Activated T-helper 9 cell treated with anti-CD3 and anti-CD28 coated beads, Interleukin-2, amount 50 U/mL, for 16 hours (primary cell): Measurements from ENCODE around the gene SAT1.
"Not testable (repeated sequence)": the region's sequence is repeated elsewhere in the genome, so short reads cannot be mapped to it uniquely, and the experiment has no call there.

Experiments
- DNase-seq: peaks from one replicate; pipeline ENCODE4 v3.0.0-alpha.2; 2020; ENCODE audit warnings: low read depth

The SAT1 gene

DNA sequence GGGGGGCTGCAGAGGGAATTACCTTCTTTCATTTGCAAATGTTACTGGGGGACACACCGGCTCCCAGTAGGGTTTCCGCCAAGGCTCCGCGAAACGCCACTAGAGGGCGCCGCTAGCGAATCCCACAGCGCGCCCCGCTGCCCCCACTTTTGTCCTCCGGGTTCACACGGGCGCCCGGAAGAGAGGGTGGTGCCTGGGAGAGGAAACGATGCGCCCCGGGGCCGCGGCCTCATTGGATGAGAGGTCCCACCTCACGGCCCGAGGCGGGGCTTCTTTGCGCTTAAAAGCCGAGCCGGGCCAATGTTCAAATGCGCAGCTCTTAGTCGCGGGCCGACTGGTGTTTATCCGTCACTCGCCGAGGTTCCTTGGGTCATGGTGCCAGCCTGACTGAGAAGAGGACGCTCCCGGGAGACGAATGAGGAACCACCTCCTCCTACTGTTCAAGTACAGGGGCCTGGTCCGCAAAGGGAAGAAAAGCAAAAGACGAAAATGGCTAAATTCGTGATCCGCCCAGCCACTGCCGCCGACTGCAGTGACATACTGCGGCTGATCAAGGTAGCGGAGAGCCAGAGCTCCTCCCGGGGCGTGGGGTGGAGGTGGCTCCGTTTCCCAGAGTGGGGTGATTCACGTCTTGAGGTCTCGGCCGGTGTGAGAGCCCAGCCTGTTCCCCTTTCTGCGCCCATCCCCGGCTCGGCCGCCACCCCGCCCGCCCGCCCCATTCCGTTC lies at the start of gene SAT1:
SAT1 (plus strand) TSS at position 311 of the 726 bp plus-strand sequence; CDS start at position 490, 179 bp downstream.
- peak; percentile 89 for DNase-seq

- DNase-seq = no peak
Observed at GRCh38 chrX:23736030-23736429, 46.9 kb upstream of the SAT1 start.

DNA sequence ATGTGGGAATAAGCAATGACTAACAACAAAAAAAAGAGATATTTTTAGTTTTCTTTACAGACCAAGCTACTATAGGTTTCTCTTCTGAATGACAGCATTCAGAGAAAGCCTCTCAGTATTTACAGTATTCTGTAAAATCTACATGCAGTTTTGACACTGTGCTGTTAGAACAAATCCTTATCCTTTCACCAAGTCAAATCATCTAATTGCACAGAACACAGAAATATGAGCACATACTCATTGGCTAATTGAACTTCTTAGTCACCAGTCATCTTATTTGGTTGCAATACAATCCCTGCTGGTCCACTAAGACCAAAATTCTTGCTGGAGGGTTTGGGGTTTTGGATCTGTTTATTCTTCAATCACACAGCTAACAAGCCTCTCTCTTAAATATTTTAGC lies 45.6 kb upstream of the SAT1 start:
- DNase-seq = no peak

DNA sequence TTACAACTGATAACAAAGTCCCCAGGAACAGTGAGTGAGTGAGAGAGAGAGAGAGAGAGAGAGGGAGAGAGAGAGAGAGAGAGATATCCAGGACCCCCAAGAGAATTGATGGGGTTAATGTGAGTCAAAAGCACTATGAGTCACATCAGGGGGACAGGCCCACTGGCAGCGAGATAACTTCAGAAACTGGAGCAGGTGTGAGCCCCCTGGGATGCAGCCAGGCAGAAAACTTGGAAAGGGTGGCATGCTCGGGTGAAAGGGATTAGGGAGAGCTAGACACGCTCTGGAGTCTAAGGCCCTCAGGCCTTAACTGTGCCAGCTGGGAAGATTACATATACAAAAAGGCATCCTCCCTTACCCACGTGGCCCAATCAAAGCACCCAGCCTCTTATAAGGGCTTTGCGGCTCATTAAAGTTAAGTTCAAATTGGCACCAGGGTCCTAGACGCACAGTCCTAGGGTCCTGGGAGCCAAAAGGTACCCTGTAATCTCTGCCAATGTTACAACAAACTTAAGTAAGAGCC lies 40.7 kb upstream of the SAT1 start:
- no peak for DNase-seq

DNA sequence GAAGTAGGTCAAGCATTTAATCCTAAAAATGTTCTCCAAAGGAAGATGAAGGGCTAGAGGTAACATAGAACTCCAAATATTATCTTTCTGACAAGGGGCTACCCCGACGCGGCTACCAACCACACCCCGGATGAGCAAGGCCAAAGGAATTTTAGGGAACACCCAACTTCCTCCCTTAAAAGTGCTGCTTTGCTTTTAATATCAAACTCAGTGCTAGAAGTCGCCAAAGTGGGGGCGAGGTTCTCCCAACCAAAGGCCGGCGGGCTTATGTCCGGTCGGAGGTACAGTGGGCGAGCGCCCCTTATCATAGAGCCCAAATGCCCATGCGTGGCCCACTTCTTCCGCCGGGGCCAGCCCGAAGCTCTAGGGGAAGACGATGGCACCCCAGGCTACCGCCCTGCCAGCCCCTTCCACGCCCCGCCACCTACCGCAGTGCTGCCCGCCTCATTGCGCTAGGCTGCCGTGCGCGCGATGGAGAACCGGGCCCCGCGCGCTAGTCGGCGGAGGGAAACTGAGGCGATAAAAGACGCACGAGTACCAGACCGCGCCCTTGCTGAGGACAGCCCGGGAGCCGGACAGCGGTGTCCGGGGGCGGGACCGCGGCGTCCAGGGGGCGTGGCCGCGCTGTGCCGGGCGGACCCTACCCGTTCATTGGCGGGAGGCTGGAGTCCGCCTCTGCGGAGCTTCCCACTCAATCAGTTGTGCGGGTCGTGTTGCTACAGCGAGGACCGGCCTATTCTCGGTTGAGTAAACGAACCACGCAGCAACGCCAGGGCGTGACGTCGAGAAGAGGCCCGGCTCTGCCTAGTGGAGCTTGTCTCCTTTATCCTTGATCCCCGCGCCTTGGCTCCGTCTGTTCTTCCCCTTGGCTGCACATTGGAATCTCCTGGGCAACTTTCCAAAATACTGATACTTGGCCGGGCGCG lies 40.0 kb upstream of the SAT1 start, which contains the start of gene ACOT9:
ACOT9 (minus strand) TSS at position 580 of the 926 bp plus-strand sequence; CDS start at position 448, 132 bp downstream.
- peak; percentile 51 for DNase-seq

DNA sequence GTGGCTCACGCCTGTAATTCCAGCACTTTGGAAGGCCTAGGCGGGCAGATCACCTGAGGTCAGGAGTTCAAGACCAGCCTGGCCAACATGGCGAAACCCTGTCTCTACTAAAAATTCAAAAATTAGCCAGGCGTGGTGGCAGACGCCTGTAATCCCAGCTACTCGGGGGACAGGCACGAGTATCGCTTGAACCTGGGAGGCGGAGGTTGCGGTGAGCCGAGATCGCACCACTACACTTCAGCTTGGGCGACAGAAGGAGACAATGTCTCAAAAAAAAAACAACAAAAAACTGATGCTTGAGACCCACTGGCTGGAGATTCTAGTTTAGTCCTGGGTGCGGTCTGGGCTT lies 39.4 kb upstream of the SAT1 start:
- not testable (repeated sequence) for DNase-seq

GRCh38 chrX:23745786-23746185 lies 37.2 kb upstream of the SAT1 start:
- DNase-seq = no peak

GRCh38 chrX:23749129-23749528 lies 33.8 kb upstream of the SAT1 start:
- DNase-seq = no peak

- no peak for DNase-seq
Observed at GRCh38 chrX:23749576-23749975, 33.4 kb upstream of the SAT1 start.

DNA sequence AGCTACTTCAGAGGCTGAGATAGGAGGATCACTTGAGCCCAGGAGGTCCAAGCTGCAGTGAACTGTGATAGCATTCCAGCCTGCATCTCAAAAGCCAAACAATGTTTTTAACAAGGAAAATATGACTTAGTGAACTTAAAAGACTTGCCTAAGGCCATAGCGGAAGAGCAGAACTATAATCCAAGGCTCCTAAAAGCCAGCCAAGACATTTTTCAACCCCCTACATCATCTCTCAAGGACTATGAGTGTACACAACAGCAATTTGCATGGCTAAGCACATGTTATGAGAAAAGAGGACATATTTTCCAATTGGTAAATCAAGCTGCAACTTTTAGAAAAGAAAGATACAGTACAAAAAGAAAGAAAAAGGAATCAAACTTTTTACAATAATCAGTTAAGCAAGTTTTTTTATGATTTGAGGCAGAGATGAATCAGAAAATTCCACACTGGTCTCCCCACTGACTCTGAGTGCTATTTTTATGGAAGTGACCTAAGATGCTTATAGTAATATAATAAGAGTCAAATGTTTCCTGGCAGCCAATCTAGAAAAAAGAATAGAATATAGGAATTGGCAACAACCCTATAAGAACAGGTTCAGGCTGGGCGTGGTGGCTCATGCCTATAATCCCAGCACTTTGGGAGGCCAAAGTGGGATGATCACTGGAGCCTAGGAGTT lies 30.1 kb upstream of the SAT1 start:
- DNase-seq = no peak

DNA sequence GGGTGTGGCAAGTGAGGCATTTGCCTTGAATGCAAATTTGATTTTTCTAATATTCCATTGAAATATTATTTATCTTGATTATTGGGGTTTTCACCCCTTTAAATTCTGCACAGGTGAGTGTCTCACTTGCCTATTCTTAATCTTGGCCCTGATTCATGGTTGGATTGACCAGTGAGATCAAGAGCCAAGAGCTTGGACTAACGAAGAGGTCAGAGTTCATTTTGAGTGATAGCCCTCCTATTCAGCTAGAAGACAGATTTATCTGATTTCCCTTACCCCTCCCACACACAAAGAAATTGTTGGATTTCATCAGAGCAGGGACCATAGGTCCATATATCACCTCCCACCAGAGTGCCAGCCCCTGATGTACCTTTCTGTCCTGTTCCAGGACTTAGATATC lies 28.3 kb upstream of the SAT1 start:
- no peak for DNase-seq

DNA sequence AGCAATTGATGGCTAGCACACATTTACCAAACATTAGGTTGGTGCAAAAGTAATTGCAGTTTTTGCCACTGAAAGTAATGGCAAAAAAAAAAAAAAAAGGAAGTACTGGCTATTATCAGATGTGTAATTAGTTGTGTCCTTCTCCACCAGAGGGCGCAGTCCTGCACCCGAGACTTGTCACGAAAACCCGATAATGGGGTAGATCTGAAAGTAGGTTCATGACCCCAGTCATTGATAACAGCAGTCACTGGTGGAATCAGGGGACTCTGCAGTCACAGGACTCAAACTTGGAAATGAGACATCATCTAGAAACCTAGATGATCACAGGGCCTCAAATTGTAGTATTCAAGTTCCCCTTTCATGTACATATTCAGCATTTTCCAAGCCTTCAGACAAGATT lies 26.8 kb upstream of the SAT1 start:
- peak; percentile 22 for DNase-seq

DNA sequence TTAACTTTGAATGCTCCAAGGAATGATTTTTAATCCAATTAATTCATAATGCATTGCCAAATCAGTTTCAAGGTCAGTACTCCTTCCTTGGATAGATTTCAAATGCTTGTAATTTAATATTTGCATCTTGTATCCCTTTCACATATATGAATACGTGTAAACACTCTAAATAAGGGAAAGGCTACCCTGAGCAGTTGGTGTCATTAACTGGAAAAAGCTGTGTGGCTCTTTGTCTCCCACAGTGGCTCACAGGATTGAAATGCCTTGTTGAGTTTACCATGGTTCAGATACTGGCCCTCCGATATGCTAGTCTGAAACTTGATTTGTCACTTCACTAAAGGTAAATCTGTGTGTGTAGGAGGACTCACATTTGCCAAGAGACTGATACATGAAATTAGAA lies 23.2 kb upstream of the SAT1 start:
- no peak for DNase-seq

DNA sequence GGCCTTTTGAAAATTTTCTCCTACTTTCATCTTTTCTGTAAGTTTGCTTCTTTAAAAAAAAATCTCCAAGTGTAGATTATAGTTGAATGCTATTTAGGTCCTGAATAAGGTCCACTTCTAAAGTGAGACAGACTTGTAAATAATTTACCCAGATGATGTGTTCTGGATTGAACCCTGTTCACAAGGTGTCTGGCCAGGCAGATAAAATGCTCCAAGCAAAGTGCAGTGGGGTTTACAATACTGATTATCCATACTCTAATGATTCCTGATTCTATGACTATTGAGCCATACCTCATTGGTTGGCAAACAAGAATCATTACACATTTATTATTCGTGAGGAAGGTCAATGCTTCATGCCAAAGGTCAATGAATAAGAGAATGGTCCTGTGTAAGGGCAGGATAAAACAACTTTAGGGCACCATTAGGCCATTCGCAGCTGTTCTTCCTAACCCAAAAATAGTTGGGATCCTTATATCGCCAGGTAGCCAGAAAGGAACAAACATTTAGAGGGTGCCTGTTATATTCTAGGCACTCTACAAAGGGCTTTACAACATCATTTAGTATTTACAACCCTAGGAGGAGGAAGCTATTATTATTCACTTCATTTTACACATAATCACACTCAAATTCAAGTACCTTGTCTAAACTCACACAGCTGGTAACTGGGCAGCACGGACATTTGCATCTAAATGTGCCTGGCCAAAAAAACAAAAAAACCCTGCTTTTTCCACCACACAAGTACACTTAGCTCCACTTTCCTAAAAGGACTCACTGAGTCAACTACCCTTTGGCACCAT lies 18.6 kb upstream of the SAT1 start:
- no peak for DNase-seq

DNA sequence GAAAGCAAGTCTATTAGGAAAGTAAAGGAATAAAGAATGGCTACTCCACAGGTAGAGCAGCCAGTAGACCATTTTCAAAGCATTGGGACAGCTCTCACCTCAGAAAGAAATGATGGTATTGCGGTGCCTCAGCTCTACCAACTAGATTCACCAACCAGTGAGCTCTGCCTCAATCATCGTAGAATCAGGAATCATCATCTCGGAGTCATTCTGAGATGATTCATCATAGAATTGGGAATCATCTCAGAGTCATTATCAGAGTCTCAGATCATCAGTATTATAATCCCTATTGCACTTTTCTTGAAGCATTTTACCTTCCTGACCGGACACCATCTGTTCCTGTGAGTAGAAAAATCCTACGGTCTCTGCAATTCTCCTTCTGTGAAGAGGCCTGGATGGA lies 17.5 kb upstream of the SAT1 start:
- DNase-seq = no peak

GRCh38 chrX:23765868-23766267 lies 17.1 kb upstream of the SAT1 start:
- no peak for DNase-seq

DNA sequence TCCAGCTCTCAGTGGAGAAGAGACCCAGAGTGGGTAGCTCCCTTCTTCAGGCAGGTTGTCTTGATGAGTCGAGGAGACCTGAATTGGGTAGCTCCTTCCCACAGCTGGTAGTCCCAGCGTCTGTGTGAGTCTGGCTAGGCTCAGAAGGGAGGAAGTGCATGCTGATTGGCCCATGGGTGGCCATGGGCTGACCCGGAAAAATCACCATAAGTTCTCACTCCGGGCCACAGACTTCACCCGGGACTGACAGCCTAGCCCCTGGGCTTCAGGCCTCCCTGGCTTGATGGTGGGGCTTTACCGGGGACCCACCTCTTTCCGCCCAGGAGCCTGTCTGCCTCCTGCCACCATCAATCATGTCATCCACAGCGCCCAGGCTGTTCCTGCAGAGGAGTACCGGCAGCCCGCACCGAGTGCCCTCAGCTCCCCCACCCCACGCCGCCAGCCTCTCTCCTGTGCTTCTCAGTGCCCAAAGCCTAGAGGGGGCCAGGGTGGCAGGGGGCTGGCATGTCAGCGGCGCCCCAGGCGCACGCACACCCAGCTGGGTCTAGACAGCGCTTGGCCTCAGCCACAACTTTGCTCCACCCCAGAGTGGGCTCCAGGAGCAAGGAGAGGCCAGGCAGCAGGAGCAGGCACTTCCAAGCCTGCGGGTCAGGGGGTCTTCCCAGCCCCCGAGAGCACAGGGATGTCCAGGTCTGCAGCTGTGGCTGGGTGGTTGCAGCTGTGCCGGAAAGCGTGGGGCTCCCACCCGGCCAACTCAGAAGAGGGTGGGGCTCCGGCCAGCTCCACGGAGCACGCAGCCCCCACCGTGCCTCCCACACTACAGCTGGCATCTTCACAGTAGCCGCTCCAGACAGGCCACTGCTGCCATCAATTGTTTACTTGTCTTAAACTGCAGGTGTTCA lies 16.1 kb upstream of the SAT1 start:
- no peak for DNase-seq

DNA sequence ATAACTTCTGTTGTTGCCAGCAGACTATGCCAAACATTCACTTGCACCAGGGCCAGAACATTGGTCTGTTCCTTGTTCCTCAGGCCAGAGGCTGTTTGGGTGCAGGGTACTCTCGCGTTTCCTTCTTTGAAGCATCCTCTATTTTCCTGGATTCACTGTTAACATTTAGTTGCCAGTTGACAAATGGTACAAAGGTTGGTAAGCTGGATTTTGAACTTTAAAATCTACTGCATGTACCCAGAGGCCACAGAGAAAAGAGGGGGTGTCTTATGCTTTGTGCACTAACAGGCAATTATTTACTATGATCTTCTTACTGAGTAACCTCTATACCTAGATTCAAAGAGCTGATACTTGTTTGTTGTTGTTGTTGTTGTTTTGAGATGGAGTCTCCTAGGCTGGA lies 12.8 kb upstream of the SAT1 start:
- no peak for DNase-seq

- not testable (repeated sequence) for DNase-seq
Observed at GRCh38 chrX:23771086-23771485, 11.9 kb upstream of the SAT1 start.

- no peak for DNase-seq
Observed at GRCh38 chrX:23773601-23774175, 9.3 kb upstream of the SAT1 start.
